ENCODE results near the gene KAZN.

The KAZN gene

DNA sequence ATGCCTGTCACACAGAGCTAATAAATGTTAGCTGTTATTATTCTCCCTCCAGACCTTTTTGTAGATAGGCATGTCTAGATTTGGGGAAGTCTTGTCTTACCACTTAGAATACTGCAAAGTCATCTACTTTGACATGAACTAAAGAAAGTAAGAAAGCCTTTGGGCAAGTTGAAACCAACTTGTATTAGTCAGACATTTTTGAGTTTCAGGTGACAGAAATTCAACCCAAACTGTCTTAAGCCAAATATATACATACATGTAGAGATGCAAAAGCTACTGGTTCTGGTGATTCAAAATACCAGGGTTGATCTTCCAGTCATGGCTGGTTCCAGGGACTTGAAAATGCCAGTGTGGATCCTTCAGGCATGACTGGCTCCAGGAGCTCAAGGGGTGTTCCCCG lies 278.3 kb downstream of the KAZN start:
- no peak for DNase-seq (ENCODE audit: low read depth in 3 of 3, low spot score in 1 of 3)

DNA sequence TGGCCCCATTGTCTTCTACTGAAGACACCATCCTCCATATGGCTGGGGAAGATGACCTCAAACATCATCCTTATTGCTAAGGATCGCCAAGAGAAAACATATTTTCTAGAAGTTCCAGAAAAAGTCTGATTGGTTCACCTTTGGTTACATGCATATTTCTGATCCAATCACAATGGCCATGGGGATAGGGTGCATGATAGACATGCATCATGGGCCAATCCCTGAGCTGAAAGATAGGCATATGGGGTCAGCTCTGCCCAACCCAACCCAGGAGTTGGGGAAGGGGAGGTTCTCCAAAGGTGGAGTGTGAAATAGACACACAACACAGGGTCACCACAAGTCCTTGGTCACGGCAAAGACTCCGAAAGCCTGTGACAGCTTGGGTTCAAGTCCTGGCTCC lies 278.7 kb downstream of the KAZN start:
- no peak for DNase-seq (ENCODE audit: low read depth in 3 of 3, low spot score in 1 of 3)

DNA sequence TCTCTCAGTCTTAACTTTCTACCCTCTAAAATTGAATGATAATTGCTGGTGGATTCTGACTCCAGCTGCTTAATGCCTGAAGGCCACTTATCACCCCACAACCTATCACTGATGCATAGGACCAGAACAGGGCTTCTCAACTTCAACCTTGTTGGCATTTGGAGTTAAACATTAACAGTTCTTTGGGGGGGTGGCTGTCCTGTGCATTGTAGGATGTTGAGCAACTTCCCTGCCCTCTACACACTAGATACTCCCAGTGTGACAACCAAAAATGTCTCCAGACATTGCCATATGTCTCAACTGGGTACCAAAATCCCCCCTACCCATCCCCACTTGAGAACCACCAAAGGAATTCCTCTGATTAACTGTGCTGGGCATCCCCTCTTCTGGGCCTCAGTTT lies 279.6 kb downstream of the KAZN start:
- DNase-seq (ENCODE audit: low read depth in 3 of 3, low spot score in 1 of 3) = no peak

DNA sequence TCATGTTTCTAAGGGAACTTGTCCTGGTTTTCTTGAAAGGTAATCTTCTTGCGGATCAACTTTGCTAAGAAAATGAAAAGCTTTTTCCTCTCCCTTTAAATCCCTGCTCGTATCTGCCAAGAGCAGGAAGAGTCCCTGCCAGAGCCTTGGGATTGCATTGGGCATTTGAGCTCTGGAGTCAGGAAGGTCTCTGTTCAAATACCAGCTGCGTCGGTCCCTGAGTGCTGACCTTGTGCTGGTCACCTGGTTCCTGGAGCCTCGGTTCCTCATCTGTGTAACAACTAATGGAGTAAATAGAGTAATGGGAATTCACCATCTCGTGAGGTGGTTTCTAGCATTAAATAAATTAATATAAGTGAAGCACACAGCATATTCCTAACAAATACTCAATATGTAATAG lies 280.5 kb downstream of the KAZN start:
- DNase-seq (ENCODE audit: low read depth in 3 of 3, low spot score in 1 of 3) = no peak

DNA sequence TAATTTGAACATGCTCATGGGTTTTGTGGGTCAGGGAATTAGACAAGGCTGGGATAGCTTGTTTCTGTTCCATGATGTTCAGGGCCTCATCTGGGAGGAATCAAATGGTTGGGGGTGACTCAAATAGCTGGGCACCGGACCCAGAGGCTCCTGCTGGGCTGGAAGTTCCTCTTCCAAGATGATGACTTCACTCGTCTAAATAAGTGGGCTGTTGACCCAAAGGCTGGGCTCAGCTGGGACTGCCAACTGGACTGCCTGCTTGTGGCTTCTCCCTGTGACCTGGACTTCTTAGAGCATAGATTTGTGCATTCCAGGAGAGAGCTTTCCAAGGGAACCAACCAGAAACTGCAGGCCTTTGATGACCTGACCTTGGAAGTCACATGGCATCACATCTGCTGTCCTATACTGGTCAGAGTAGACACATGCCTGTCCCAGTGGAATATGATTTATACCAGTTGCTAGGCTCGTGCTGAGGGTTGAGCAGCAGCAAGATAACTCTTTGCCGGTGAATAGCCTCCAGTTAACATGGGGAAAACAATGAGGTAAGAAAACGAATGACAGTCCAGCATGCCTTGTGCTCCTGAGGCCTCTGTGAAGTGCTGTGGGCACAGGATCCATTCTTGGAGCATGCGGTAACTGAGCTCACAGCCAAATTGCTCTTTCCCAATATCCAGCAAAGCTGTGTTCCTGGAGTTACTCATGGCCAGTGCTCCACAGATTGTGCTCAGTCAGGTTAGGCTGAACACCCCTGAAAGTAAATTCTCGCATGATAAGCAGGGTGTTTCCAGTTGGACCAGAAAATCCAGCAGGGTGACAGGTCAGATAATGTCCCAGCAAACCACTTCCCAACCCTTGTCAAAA lies 282.2 kb downstream of the KAZN start:
- no peak for DNase-seq (ENCODE audit: low read depth in 3 of 3, low spot score in 1 of 3)

DNA sequence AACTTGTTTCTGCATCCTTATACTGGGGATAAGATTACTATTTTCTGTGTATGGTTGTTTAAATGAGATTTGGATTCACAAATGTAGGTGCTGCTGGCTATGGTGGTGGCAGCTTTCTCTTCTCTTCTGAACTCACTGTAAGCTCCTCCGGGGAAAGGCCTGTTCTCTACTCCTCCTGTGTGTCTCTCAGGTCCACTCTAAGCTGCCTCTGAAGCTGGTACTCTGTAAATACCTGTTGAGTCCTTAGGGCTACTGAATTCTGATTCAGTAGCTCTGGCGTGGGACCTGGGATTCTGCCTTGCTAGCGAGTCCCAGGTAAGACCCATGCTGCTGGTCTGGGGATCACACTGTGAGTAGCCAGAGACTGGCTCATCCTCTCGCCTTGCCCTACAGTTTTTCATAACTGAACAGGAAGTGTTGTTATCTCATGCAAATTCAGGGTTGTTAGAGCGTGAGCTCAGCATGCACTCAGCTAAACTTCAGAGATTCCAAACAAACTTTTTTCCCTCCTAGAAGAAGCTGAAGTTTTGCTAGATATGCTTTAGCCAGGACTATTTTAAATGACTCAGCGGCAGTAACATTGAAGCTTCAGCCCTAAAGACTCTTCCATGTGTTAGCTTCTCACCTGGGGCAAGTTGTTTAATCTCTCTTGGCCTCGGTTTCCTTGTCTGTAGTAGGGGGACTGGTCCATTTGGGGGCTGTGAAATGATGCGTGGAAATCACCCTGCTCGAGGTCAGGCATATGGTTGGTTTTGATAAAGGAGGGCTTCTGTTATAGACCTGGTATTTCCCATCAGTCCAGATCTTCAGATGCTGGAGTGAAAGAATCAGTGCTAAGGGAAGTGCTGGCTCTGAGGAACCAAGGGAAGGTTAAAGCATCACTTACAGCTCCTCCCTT lies 283.5 kb downstream of the KAZN start:
- DNase-seq (ENCODE audit: low read depth in 3 of 3, low spot score in 1 of 3) = no peak

DNA sequence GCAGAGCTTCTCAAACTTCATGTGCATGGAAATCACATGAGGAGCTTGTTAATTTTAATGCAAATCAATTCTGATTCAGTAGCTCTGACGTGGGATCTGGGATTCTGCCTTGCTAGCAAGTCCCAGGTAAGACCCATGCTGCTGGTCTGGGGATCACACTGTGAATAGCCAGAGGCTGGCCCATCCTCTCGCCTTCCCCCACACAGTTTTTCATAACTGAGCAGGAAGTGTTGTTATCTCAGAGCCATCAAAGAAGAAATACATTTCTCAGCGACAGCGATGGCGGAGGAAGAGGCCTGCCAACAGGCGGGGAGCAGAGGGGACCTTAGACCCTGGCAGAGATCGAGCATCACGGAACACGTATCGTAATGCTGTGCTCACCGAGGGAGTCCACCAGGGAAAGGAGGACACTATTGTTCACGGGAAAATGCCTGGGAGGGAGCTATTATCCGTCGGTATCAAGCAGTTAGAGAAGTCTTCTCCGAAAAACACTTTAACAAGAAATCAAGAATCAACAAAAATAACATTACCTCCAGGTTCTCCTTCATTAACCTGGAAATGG lies 286.2 kb downstream of the KAZN start:
- DNase-seq (ENCODE audit: low read depth in 3 of 3, low spot score in 1 of 3) = no peak

DNA sequence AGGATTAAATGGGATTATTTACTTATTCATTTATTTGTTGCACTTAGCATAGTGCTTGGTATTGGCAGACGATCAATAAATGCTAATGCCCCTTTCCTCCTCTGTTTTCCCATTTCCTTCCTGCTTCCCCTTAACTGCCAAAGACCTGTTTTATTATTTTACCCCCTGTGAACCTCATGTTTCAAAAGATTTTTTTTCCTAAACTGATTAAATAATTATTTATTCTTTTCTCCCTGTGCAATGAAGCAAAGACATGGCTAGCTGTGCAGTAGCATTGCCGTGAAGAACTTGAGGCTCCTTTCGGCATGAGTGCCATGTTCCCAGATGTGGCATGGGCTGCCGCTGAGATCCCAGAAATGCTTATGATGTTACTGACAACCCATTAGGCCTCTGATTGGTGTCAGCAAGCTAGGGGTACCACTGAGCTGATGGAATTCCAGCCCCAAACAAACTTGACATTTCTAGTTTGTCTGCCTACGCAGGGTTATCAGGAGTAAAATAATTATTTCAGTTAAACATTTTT lies 288.6 kb downstream of the KAZN start:
- no peak for DNase-seq (ENCODE audit: low read depth in 3 of 3, low spot score in 1 of 3)

DNA sequence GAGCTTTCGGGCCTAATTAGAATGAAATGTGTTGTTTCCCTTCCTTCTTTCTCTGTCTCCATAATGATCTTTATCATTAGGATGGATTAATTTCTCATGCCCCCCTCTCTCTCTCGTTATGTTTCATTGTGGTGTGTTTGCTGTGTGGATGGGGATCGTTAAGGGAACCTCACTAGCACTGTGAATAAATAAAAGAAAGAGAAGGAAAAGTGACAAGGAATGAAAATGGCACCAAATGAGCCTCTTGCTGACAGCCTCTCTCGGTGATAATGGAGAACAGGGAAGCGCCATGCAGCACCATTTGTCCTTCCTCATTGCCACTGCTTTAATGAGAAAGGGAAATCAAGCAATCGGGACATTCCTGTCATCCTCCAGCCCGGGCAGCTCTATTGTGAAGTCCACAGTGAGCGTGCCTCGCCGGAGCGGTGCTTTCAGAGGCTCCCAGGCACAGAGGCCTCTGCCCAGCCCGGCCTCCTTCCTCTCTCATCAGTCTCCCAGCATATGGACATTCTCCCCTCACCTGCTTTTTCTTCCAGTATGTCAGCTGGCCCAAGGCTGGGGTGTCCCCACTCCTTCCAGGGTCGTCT lies 289.4 kb downstream of the KAZN start:
- no peak for DNase-seq (ENCODE audit: low read depth in 3 of 3, low spot score in 1 of 3)

DNA sequence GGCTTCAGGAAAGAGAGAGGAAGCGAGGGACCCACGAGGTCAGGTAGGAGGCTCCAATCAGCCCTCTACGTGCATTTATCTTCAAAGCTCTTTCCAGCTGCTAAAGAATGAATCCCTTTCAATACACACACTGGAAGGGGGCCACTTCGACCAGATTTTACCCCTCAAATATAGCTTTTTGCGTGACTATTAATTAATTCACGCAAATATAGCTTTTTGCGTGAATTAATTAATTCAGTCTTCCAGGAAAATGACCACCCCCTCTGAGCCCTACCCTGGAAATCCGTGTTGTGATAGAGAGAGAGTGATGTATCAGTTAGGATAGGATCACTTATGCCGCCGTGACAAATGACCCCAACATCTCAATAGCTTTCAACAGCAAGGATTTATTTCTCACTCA lies 289.9 kb downstream of the KAZN start:
- no peak for DNase-seq (ENCODE audit: low read depth in 3 of 3, low spot score in 1 of 3)

DNA sequence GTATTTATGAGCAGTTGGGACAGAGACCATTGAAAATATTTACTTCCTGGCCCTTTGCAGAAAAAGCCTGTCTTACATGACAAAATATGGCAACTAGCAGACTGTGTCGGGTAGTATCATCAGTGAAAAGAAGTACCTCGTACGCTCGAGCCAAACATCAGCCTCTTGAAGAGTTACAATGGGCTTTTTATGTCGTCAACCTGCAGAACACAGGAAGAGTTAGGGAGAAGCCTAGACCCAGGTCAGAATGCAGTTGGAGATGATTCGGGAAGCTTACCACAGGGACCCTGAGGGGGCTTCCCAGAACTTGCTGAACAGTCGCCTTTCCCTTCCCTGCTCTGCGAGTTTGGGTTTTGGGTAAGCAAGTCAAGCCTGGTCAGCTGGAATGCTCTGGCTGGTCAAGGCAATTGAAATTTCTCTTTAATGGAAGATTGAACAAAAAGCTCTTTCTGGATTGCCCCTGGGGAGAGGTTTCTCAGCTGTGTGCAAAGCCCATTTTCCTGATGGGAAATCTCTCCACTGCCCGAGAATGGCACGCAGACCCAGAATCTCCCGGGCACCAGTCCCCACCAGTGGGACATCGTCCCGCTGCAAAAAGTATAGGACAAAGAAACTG lies 291.4 kb downstream of the KAZN start:
- no peak for DNase-seq (ENCODE audit: low read depth in 3 of 3, low spot score in 1 of 3)

DNA sequence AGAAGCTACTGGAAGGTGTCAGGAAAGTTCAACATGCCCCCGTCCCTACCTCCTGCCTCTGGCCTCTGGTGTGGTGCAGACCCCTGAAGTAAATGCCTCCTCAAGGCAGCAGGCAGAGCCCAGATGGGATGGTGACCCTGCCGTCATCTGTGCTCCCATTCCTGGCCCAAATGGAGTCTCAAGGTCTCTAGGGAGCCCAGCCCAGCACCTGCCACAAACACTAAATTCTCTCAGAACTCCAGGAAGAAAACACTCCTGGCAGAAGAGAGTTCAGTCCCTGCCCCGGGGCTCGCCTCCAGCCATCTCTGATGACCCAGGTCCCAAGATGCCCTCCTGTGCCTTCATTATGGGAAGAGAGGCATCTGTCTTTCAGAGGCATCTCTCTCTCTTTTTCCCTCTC lies 293.5 kb downstream of the KAZN start:
- DNase-seq (ENCODE audit: low read depth in 3 of 3, low spot score in 1 of 3) = no peak

DNA sequence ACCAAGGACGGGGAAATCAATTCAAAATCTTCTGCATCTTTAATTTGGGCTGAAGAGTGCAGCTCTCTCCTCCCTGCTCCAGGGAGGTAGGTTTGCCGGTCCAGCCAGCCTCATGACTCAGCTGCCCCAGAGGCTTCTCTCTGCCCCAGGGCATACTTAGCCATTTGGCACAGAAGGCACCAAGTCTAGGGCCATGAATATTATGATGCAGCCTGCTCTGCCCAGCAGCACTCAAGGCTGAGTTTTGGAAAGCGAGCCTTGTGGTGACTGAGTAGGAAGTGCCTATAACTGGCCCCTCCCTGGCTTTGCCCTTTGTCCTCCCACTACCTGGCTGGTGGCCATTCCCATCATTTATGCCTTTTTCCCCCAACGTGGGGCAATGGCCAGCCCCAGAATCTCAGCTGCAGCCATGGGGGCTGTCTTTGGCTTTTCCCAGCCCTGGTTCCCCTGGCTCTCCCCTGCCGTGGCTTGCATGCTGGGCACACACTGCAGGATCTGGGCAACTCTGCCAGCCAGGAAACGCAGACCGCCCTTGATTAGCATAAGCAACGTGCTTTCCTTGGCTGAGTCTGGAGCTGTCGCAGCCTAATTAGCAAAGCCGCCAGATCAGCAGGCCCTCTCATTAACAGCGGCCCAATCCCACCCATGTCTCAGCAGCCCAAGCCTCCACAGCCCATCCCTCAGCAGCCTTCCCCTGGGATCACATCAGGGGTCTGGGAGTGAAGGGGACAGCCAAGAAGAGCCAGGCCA lies 296.5 kb downstream of the KAZN start:
- no peak for DNase-seq (ENCODE audit: low read depth in 3 of 3, low spot score in 1 of 3)

DNA sequence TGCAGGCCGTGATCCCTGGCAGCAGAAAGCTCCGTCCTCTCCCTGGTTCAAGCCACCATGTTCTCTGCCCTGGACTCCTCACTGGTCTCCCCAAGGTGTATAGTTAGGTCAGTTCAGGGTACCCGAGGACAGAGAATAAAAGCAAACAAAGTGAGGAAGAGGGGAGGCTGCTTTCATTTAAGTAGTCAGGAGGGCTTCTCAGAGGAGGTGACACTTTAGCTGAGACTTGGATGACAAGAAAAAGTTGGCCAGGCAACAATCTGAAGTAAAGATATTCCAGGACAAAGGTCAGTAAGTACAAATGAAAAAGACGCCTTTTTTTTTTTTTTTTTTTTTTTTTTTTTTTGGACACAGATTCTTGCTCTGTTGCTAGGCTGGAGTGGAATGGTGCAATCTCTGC lies 297.2 kb downstream of the KAZN start:
- no peak for DNase-seq (ENCODE audit: low read depth in 3 of 3, low spot score in 1 of 3)

DNA sequence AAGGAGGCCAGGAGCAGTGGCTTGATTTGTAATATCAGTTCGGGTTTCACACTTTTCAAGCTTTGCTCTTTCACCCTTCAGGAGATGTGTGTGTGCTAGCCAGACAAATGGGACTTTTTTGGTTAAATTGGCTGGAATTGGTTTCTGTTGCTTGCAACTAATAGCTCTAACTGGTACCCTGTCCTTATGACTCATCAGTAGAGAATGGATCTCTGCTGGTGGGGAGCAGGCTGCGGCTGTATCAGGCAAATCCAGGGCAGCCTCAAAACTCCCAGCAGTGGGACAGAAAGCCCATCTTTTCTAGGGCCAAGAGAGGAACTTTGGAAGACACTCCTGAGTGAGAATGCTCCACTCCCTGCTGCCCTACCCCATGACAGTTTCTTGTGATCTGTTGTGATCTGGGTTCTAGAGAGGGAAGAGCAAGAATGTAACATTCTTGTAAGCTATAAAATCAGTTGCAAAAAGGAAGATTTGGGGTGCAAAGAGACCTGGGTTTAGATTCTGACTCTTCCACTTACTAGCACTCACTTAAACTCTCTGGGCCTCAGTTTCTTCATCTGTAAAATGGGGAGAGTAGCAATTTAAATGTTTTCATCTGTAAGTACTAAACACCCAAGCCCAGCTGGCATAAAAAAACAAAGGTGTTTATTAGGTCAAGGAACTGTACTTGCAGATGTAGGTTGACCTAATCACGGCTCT lies 298.0 kb downstream of the KAZN start:
- DNase-seq (ENCODE audit: low read depth in 3 of 3, low spot score in 1 of 3) = no peak

DNA sequence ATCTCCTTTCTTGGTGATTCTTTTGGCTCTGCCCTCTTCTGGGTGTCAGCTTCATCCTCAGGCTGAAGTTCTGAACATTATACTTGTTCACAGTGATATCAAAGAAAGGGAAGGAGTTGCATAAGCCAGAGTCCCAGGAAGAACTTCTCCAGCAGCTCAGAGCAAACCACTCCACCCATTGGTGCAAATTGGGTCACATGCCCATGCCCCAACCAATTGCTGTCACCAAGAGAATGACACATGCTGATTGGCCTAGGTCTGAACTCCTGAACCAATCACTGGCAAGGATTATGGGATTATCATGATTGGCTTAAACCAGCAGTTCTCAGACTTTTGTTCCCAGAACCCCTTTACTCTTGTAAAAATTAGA lies 298.6 kb downstream of the KAZN start:
- DNase-seq (ENCODE audit: low read depth in 3 of 3, low spot score in 1 of 3) = no peak

DNA sequence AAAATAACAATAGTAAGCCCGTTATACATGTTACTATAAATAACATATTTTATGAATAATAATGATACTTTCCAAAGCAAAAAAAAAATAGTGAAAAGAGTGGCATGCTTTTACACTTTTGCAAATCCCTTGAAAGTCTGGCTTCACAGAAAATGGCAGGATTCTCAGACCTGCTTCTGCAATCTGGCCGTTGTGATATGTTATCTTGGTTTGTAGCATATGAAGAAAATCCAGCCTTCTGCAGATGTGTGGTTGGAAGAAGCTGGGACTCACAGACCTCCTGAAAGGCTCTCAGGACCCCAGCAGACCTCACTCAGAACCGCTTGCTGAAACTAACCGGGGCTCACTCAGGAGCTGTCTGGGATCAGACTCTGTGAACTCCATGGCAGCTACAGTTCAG lies 299.1 kb downstream of the KAZN start:
- no peak for DNase-seq (ENCODE audit: low read depth in 3 of 3, low spot score in 1 of 3)

DNA sequence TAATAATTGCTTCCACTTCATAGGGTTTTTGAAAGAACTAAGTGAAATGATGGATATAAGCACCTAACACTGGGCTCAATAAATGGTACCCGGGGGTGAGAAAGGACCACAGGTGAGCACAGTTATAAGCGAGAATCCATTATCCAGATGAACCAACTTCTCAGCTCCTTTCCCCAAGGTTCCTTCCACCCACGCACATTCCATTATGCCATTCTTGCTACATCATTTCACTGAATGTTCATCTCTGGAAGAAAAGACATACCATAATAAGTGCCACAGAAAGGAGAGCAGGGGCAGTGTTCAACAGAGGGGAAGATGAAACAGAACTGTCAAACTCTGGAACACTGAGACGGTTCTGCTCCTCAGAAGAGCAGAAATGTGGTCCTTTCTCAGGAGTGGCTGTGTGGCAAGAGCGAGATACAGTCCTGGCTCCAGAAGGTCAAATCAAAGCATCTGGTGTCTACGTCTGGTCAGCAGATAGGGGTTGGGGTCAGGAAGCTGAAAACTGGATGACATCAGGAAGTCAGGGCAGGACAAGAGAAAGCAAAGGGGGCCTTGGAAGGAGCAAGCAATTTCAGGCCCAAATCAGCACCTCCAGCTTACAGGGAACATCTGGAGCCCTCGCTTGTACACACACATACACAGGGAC lies 299.6 kb downstream of the KAZN start:
- DNase-seq (ENCODE audit: low read depth in 3 of 3, low spot score in 1 of 3) = no peak

DNA sequence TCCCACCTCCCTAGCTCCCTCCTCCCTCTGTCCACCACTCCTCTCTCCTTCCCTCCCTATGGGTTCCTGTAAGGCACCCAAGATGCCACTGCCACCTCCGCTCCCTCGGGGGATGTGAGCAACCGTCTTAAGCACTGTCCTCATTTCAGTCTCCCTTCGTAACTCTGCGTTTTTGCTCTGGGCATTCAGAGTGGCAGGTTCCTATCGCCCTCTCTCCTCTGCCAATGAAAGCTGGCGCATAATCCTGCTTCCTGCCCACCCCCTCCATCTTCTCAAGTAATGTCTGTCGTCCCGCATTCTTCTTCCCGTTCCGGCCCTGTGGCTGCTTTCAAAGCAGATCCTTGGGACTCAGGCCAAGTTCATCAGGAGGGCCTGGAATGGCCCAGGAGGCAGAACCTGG lies 301.2 kb downstream of the KAZN start:
- DNase-seq (ENCODE audit: low read depth in 3 of 3, low spot score in 1 of 3) = no peak

Data from stimulated activated CD4-positive, alpha-beta T cell treated with anti-CD3 and anti-CD28 coated beads, TNF-alpha, amount 100 ng/mL, for 1 hour (primary cell).